Occipital lobe (tissue), 3 donors: Measurements from ENCODE around the gene AKAP12. TPM values are rescaled to one million over a fixed set of nuclear protein-coding genes. Genes with fewer than 3 reads are reported as not detected.

Experiments used
- DNase-seq: peaks from one replicate; lab custom pipeline; 2025; lab: John Stamatoyannopoulos, UW
- small RNA-seq: library from RNA; depleted of rRNA; stranded (forward); fragments of <200 nt; gene quantifications from one replicate; pipeline ENCODE3, GENCODE V24; 2014
- total RNA-seq: library from RNA; depleted of rRNA; stranded (reverse); fragments of >200 nt; gene quantifications from one replicate; pipeline ENCODE4 v1.2.3, GENCODE V29; 2014

The AKAP12 gene
- total RNA-seq, 1 donor from 2014 or later, result 42.9 TPM

DNA sequence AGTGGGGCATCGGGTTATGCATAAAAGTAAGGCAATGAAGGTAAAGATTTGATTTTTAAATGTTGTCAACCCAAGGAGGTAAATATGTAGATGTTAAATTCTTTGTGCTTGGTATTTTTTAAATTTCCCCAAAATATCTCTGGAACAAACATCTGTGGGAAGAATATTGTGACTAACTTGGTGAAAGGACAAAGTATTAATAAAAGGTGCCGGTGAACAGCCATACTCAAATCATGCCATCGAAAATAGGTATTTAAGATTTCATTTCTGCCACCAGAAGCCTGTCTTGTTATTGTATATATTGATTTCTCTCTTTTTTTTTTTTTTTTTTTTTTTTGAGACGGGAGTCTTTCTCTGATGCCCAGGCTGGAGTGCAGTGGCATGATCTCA lies 164.1 kb downstream of the AKAP12 start:
- no peak for DNase-seq

Small RNA genes within 50 kb of the gene (small RNA-seq; reads per million reads assigned to genes)
- gene RF00019 (not detected), gene RNU6-1247P (not detected), gene RNU6-300P (not detected), gene RNY4P20 (2.4 reads per million, percentile 85 among the genes with 10 or more reads in this experiment)

Other genes starting within 250 kb of the AKAP12 start
- 10.3 TPM for gene ZBTB2, start 151.6 kb downstream of the AKAP12 start, total RNA-seq
- gene RMND1, start 212.2 kb downstream of the AKAP12 start, total RNA-seq, result 33.7 TPM